B cell (primary cell): ENCODE measurements around the gene STAC3. TPM values are rescaled to one million over a fixed set of nuclear protein-coding genes. Genes with fewer than 3 reads are reported as not detected.

Experiments used
- ATAC-seq: fragments of 200-7000 bp; cut with Tn5 transposase; one replicate; pipeline ENCODE4 v1.10.0; 2021; ENCODE audit warnings: low read depth, mild to moderate bottlenecking, moderate number of reproducible peaks, moderate library complexity
- CTCF ChIA-PET: fragments of 350-600 bp; sonication (Branson Sonifier 250); formaldehyde crosslinking; loops from one replicate; lab custom pipeline; 2021; ENCODE audit warnings: antibody characterized with exemption, inconsistent platforms; lab: Charles Lee
- POLR2A ChIA-PET: fragments of 350-600 bp; sonication (Branson Sonifier 250); formaldehyde crosslinking; loops from one replicate; lab custom pipeline; 2021; ENCODE audit warnings: antibody characterized with exemption; lab: Charles Lee
- DNase-seq: peaks from one replicate; pipeline ENCODE4 v3.0.0; 2013
- H2AFZ ChIP-seq: 2 replicates; pipeline ENCODE4 v1.6.1; 2012; ENCODE audit warnings: mild to moderate bottlenecking, low read depth, low read length; ENCODE audit not compliant: insufficient read depth, poor library complexity, severe bottlenecking
- H3K27ac ChIP-seq, 2 donors: 1 replicate in 1 of 2; 2 replicates in 1 of 2; pipeline ENCODE4 v1.5.1; 2012 to 2013; ENCODE audit warnings: low read length in 2 of 2, mild to moderate bottlenecking in 2 of 2, moderate library complexity in 1 of 2
- H3K27me3 ChIP-seq, 4 experiments: fragments of 200-600 bp in 1 of 4; sonication (generic) in 1 of 4; replicated peaks in 1 of 4; 1 replicate in 2 of 4; 2 replicates in 2 of 4; pipeline versions ENCODE4 v1.6.1 to v1.7.0; 2013 to 2016; ENCODE audit warnings: low read length in 3 of 4, mild to moderate bottlenecking in 2 of 4, mixed read lengths in 1 of 4, moderate library complexity in 1 of 4; ENCODE audit not compliant: insufficient read depth in 4 of 4, control insufficient read depth in 3 of 4; ENCODE audit errors: control extremely low read depth in 1 of 4
- H3K36me3 ChIP-seq, 2 experiments: replicated peaks in 1 of 2; 1 replicate in 1 of 2; 2 replicates in 1 of 2; pipeline versions ENCODE4 v1.6.1 to v1.7.1; 2013; ENCODE audit warnings: low read length in 1 of 2; ENCODE audit not compliant: insufficient read depth in 2 of 2, control insufficient read depth in 1 of 2; ENCODE audit errors: control extremely low read depth in 1 of 2, extremely low read depth in 1 of 2
- H3K4me1 ChIP-seq, 2 donors: fragments of 200-600 bp in 1 of 2; sonication (generic) in 1 of 2; 1 replicate in 1 of 2; 2 replicates in 1 of 2; pipeline versions ENCODE4 v1.5.1 to v1.6.1; 2013 to 2017; ENCODE audit warnings: low read length in 2 of 2; ENCODE audit not compliant: control insufficient read depth in 2 of 2, insufficient read depth in 2 of 2
- H3K4me2 ChIP-seq: replicated peaks from 2 replicates; pipeline ENCODE3; 2012; ENCODE audit warnings: mild to moderate bottlenecking, low read depth, low read length; ENCODE audit not compliant: poor library complexity, severe bottlenecking
- H3K4me3 ChIP-seq, 5 experiments: fragments of 200-600 bp in 1 of 5; sonication (generic) in 1 of 5; 1 replicate in 3 of 5; 2 replicates in 2 of 5; pipeline versions ENCODE4 v1.5.1 to v1.7.0; 2011 to 2016; ENCODE audit warnings: low read length in 4 of 5, mild to moderate bottlenecking in 4 of 5, low read depth in 2 of 5, control low read depth in 1 of 5, moderate library complexity in 1 of 5; ENCODE audit not compliant: insufficient read depth in 1 of 5; ENCODE audit errors: control extremely low read depth in 1 of 5, extremely low read depth in 1 of 5
- H3K79me2 ChIP-seq: fragments of 200-600 bp; sonication (generic); one replicate; pipeline ENCODE4 v1.6.0; 2016; ENCODE audit warnings: low read length; ENCODE audit not compliant: control insufficient read depth, insufficient read depth
- H3K9ac ChIP-seq: fragments of 200-600 bp; sonication (generic); 2 replicates; pipeline ENCODE4 v1.6.1; 2017; ENCODE audit warnings: mild to moderate bottlenecking, low read length, moderate library complexity
- H3K9me3 ChIP-seq, 3 donors: one replicate each; pipeline versions ENCODE4 v1.6.1 to v1.7.1; 2013; ENCODE audit warnings: low read length in 2 of 3; ENCODE audit not compliant: control insufficient read depth in 2 of 3, insufficient read depth in 1 of 3; ENCODE audit errors: control extremely low read depth in 1 of 3
- H4K20me1 ChIP-seq: 2 replicates; pipeline ENCODE4 v1.6.0; 2012; ENCODE audit warnings: mild to moderate bottlenecking, low read length; ENCODE audit not compliant: insufficient read depth, control insufficient read depth, poor library complexity, severe bottlenecking
- H3K27ac Mint-ChIP-seq: one replicate; pipeline ENCODE4 v1.8.0; 2021; ENCODE audit warnings: mixed read lengths
- H3K27me3 Mint-ChIP-seq: one replicate; pipeline ENCODE4 v1.8.0; 2021; ENCODE audit warnings: mixed read lengths
- H3K4me1 Mint-ChIP-seq: one replicate; pipeline ENCODE4 v1.8.0; 2021; ENCODE audit warnings: mixed read lengths
- H3K4me3 Mint-ChIP-seq: one replicate; pipeline ENCODE4 v1.8.0; 2021; ENCODE audit warnings: mixed read lengths
- H3K9me3 Mint-ChIP-seq: one replicate; pipeline ENCODE4 v1.8.0; 2022; ENCODE audit warnings: mixed read lengths; ENCODE audit not compliant: insufficient read depth
- EZH2 ChIP-seq: IDR thresholded peaks from 2 replicates; pipeline ENCODE4 v1.6.1; 2012; ENCODE audit warnings: borderline replicate concordance, low read depth, mild to moderate bottlenecking, moderate library complexity, low read length; ENCODE audit not compliant: insufficient read depth, poor library complexity, severe bottlenecking
- WGBS: methylation state at CpG from one replicate; pipeline ENCODE4 v1.1.5; 2013; ENCODE audit warnings: missing lambda C conversion rate; ENCODE audit not compliant: insufficient coverage; 5-methylcytosine and 5-hydroxymethylcytosine counted together
- intact Hi-C: fragments of 100-400 bp; cut with micrococcal nuclease; formaldehyde crosslinking; loops from one replicate; pipeline ENCODE4 v1.10.0; 2022
- polyA plus RNA-seq: library from polyadenylated mRNA; depleted of rRNA; stranded (reverse); fragments of >200 nt; gene quantifications from 2 replicates; pipeline ENCODE4 v1.2.3, GENCODE V29; 2012
- total RNA-seq, 2 donors: library from RNA; stranded (reverse); fragments of 120-200 nt in 1 of 2; gene quantifications; 1 replicate in 1 of 2; 2 replicates in 1 of 2; pipeline versions ENCODE4 v1.2.3 to v1.2.4, GENCODE V29; 2013 to 2022
- TF ChIP-seq, protein P1 (sequence below): fragments of 200-600 bp; IDR thresholded peaks from one replicate; pipeline ENCODE4 v1.8.0; 2022; ENCODE audit warnings: antibody characterized with exemption, mild to moderate bottlenecking

Gene STAC3
- total and polyA plus RNA-seq, 2 donors (not counting 1 experiment from before 2014, with no cell fraction given) = 4.5 to 6.2 TPM

DNA sequence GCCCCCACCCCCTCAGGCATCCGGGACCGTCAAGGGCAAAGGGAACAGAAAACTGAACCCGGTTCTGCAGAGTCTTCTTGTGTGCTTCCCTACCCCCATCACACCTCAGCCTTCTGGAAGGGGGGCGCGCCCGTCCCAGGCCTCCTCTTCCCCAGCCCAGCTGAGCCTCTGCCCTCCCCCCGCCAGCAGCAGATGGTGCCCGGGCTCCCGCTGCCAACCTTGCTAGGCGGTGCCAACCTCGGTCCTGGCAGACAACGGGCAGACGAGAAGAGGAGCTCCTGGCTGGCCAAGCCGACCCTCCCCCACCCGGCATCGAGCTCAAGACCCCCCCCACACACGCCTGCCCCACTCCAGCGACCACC, 8.7 kb downstream of the STAC3 start:
- WGBS = under 1% methylated on average over 17 of the region's 18 CpGs
- H3K9me3 ChIP-seq = peaks cover 0 to 18% (median 0%) of the 10 kb centered on the region in 3 donors
- H3K4me1 Mint-ChIP-seq = peaks cover 62% of the 10 kb centered on the region
- peaks cover 0 to 63% (median 29%) of the 10 kb centered on the region in 4 experiments for H3K27me3 ChIP-seq
- H4K20me1 ChIP-seq = peaks cover 8% of the 10 kb centered on the region
- ChIA-PET POLR2A (interaction anchor here (0.6 to 11.2 kb wide), 8 partner anchors 9 to 216 kb away, joined by 4 to 110 read pairs (median 8); partner anchors contain the start of genes NXPH4 and SHMT2), CTCF (interaction anchor here (0.6 to 31.1 kb wide), 26 partner anchors 10 to 218 kb away, joined by 3 to 838 read pairs (median 5); partner anchors contain the start of genes GLI1, LRP1, NEMP1 and NXPH4)
- H3K79me2 ChIP-seq = peaks cover 6% of the 10 kb centered on the region
- peak overlapping the region; percentile 55 for H3K9ac ChIP-seq
- peak overlapping the region; percentile 95 for H3K4me2 ChIP-seq
- H3K4me1 ChIP-seq = peaks cover 61 to 69% of the 10 kb centered on the region in 2 donors
- DNase-seq = no peak
- no peaks in the 10 kb centered on the region for H3K9me3 Mint-ChIP-seq
- intact Hi-C loops = loop anchor here (5.0 kb wide), 2 partner anchors 130 to 175 kb away; partner anchors contain the start of gene STAT6
- no peaks in the 10 kb centered on the region for H3K36me3 ChIP-seq
- peak overlapping the region in 4 of 5 experiments; percentile 35 to 58 (median 47) for H3K4me3 ChIP-seq
- H3K27me3 Mint-ChIP-seq = peaks cover 10% of the 10 kb centered on the region
- no peak overlapping the region for H2AFZ ChIP-seq
- ATAC-seq = peak; percentile 1
- TF ChIP-seq, protein P1, sequence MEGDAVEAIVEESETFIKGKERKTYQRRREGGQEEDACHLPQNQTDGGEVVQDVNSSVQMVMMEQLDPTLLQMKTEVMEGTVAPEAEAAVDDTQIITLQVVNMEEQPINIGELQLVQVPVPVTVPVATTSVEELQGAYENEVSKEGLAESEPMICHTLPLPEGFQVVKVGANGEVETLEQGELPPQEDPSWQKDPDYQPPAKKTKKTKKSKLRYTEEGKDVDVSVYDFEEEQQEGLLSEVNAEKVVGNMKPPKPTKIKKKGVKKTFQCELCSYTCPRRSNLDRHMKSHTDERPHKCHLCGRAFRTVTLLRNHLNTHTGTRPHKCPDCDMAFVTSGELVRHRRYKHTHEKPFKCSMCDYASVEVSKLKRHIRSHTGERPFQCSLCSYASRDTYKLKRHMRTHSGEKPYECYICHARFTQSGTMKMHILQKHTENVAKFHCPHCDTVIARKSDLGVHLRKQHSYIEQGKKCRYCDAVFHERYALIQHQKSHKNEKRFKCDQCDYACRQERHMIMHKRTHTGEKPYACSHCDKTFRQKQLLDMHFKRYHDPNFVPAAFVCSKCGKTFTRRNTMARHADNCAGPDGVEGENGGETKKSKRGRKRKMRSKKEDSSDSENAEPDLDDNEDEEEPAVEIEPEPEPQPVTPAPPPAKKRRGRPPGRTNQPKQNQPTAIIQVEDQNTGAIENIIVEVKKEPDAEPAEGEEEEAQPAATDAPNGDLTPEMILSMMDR = no peak
- no peak for TF ChIP-seq EZH2
- peak overlapping the region; percentile 92 for H3K27ac Mint-ChIP-seq
- H3K4me3 Mint-ChIP-seq = peak overlapping the region; percentile 89
- H3K27ac ChIP-seq = peak overlapping the region in 1 of 2 donors; percentile 13
